ENCODE results near the gene RBM28. TPM values are rescaled to one million over a fixed set of nuclear protein-coding genes. Genes with fewer than 3 reads are reported as not detected.

The RBM28 gene
- total and polyA plus RNA-seq, 2 of the 8 experiments (the other 6 are each of a cell fraction or from before 2014, with no cell fraction given): 12.8 to 65.3 TPM

- TF ChIP-seq CHD7 (IDR thresholded peaks at IDR 0.05; ENCODE audit: insufficient replicate concordance, low read length): no peak
- TF ChIP-seq TAF7 (optimal IDR thresholded peaks at IDR 0.05; ENCODE audit: borderline replicate concordance, low read depth, low read length): no peak
- TF ChIP-seq EZH2 (IDR thresholded peaks at IDR 0.05; ENCODE audit: low read depth, low read length, severe bottlenecking): no peak
- TF ChIP-seq JUND (IDR thresholded peaks at IDR 0.05; ENCODE audit: low read length): no peak
- TF ChIP-seq SUZ12 (IDR thresholded peaks at IDR 0.05; ENCODE audit: low read length): no peak
- no peak for TF ChIP-seq NANOG (IDR thresholded peaks at IDR 0.05; ENCODE audit: insufficient read depth, low read depth, low read length, poor library complexity, severe bottlenecking)
- no peak for TF ChIP-seq TBP (IDR thresholded peaks at IDR 0.05; ENCODE audit: low read depth, low read length)
- TF ChIP-seq CREB1 (IDR thresholded peaks at IDR 0.05): no peak
Measured at GRCh38 chr7:128376077-128376476, 32.4 kb upstream of the RBM28 start (continued).
